ENCODE results near the gene CHKA. TPM values are rescaled to one million over a fixed set of nuclear protein-coding genes. Genes with fewer than 3 reads are reported as not detected.
A peak's percentile ranks its signal among the peaks of the same experiment; 100 is the strongest.

The CHKA gene
- polyA plus RNA-seq, 1 of the 3 experiments (the other 2 are of a cell fraction), result 12.3 TPM

- Histone ChIP-seq H3K9me2 (no peaks in the 10 kb centered on the region), H3K9ac (peak within 1 kb of the TSS; percentile 89), H3K27ac (ENCODE audit: low read depth in 2 of 2, low read length in 1 of 2) (peak within 1 kb of the TSS; percentile 85 to 99), H3K4me1 (ENCODE audit: control insufficient read depth in 1 of 2, insufficient read depth in 2 of 2, low read depth in 1 of 2, low read length in 1 of 2) (peaks cover 30 to 36% of the 10 kb centered on the region in 2 experiments; a peak in 3 of 4 replicates), H3K4me3 (ENCODE audit: low read depth in 2 of 2, low read length in 1 of 2) (peak within 1 kb of the TSS; percentile 77 to 81), H4K20me1 (ENCODE audit: insufficient read depth) (no peaks in the 10 kb centered on the region), H2AFZ (ENCODE audit: low read depth) (peak within 1 kb of the TSS; percentile 56), H3K9me3 (no peaks in the 10 kb centered on the region), H3K4me2 (peak within 1 kb of the TSS; percentile 79), H3K79me2 (ENCODE audit: insufficient read depth) (peaks cover 38% of the 10 kb centered on the region), H3K27me3 (ENCODE audit: insufficient read depth) (no peaks in the 10 kb centered on the region), H3K36me3 (replicated peaks in 1 of 2; ENCODE audit: control insufficient read depth in 1 of 2, insufficient read depth in 2 of 2, low read length in 1 of 2) (peaks cover 13 to 14% of the 10 kb centered on the region in 2 experiments), H3F3A (replicated peaks; ENCODE audit: insufficient read depth) (peaks cover 29% of the 10 kb centered on the region)
- ChIA-PET POLR2A (no interaction called here), CTCF (interaction anchor here (1.1 to 1.6 kb wide), 2 partner anchors 12 to 267 kb away, joined by 3 read pairs; no protein-coding TSS in a partner anchor)
- whole genome bisulfite sequencing (ENCODE audit: low lambda C conversion rate), result under 1% methylated on average over 41 of the region's 56 CpGs
- peak; percentile 99 for DNase-seq
- TF ChIP-seq SIN3A (IDR thresholded peaks at IDR 0.05; ENCODE audit: borderline replicate concordance, low read depth, low read length) (0 out of 2 replicates have a peak, but pooled peaks have one; percentile 21), NFIC (IDR thresholded peaks at IDR 0.05; ENCODE audit: borderline replicate concordance) (no peak), ZBTB33 (IDR thresholded peaks at IDR 0.05; ENCODE audit: borderline replicate concordance, low read depth) (no peak), TAF1 (IDR thresholded peaks at IDR 0.05; ENCODE audit: borderline replicate concordance, low read depth, low read length) (peak; percentile 16; the same call in 1 of the 2 replicates), CHD2 (IDR thresholded peaks at IDR 0.05; ENCODE audit: low read length, partially characterized antibody) (peak; percentile 85), GATA2 (CRISPR knock-in tag; IDR thresholded peaks at IDR 0.05) (no peak), ELF1 (IDR thresholded peaks at IDR 0.05) (no peak), USF1 (IDR thresholded peaks at IDR 0.05; ENCODE audit: borderline replicate concordance, low read depth) (no peak), TEAD4 (IDR thresholded peaks at IDR 0.05; ENCODE audit: borderline replicate concordance, insufficient read depth) (no peak), CTCF (IDR thresholded peaks at IDR 0.05) (no peak), EP300 (IDR thresholded peaks at IDR 0.05; ENCODE audit: borderline replicate concordance in 1 of 2, low read depth in 1 of 2, low read length in 1 of 2) (no peak), FOSL2 (IDR thresholded peaks at IDR 0.05; ENCODE audit: borderline replicate concordance, low read depth) (no peak), GABPA (IDR thresholded peaks at IDR 0.05; ENCODE audit: low read depth) (peak; percentile 81), TCF12 (IDR thresholded peaks at IDR 0.05) (no peak), REST (IDR thresholded peaks at IDR 0.05; ENCODE audit: low read depth, low read length) (no peak), JUND (IDR thresholded peaks at IDR 0.05) (no peak), FOXM1 (IDR thresholded peaks at IDR 0.05; ENCODE audit: low read depth) (no peak), RFX5 (IDR thresholded peaks at IDR 0.05; ENCODE audit: low read length) (peak; percentile 65), YY1 (IDR thresholded peaks at IDR 0.05; ENCODE audit: low read depth) (peak; percentile 94), RCOR1 (IDR thresholded peaks at IDR 0.05; ENCODE audit: low read length) (no peak), FOXJ3 (CRISPR knock-in tag; IDR thresholded peaks at IDR 0.05) (no peak), EZH2phosphoT487 (IDR thresholded peaks at IDR 0.05; ENCODE audit: borderline replicate concordance, low read depth) (no peak), SMC3 (IDR thresholded peaks at IDR 0.05; ENCODE audit: low read depth, low read length) (no peak), IRF3 (IDR thresholded peaks at IDR 0.05; ENCODE audit: low read depth, low read length) (peak; percentile 71)
These were observed 90.7 kb downstream of the CHKA start, which contains the start of gene NDUFS8 for GRCh38 chr11:68030318-68031143. TSS of gene NDUFS8 (plus strand) at chr11:68030681. CDS start at chr11:68032152, 1,471 bp downstream.

Data from SK-N-SH (cell line).